Fibroblast of villous mesenchyme (primary cell): ENCODE results near the gene TEX2. TPM values are rescaled to one million over a fixed set of nuclear protein-coding genes. Genes with fewer than 3 reads are reported as not detected.

Experiments used
- DNase-seq: peaks from one replicate; pipeline ENCODE4 v3.0.0-alpha.2; 2010; ENCODE audit warnings: low read depth
- H3K4me3 ChIP-seq: 2 replicates; pipeline ENCODE4 v1.5.1; 2011; ENCODE audit warnings: low read depth, mild to moderate bottlenecking, low read length
- CTCF ChIP-seq: IDR thresholded peaks from 2 replicates; pipeline ENCODE4 v1.5.1; 2012; ENCODE audit warnings: low read depth, mild to moderate bottlenecking, low read length; ENCODE audit not compliant: insufficient read depth
- total RNA-seq: library from RNA; depleted of rRNA; stranded (reverse); fragments of >200 nt; gene quantifications from 2 replicates; pipeline ENCODE4 v1.2.3, GENCODE V29; 2012

The TEX2 gene
- total RNA-seq, 1 donor = 45.8 TPM

DNA sequence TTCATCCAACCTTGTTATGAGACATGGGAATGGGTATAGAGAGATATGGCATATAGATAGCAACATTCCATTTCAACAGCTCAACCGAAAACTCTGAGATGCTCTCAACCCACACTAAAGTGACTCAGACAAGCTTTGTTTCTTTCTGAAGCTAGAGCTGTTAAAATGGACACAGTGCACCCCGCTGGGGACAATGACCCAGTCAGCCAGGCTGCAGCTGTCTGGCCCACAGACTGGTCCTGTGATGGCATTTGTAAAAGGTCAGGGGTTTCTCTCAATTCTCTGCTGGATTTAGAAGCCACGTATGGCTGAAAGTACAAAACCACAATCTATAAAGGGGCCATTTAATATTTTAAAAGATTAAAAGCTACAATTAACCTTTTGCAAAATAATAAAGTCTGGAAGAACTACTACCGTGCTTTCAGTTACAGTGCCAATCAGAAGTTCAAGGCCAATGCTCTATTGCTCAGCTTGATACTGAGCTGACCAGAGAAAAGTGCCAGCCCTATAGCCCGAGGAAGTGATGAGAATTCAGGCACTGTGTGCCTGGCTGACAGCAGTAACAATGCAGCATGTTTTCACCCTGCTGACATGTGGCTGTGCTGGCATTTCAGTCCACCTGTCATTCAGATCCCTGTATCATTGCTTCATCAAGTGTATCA is 60.2 kb downstream of the TEX2 start:
- DNase-seq = peak; percentile 53
- H3K4me3 ChIP-seq = no peak overlapping the region
- no peak for TF ChIP-seq CTCF

DNA sequence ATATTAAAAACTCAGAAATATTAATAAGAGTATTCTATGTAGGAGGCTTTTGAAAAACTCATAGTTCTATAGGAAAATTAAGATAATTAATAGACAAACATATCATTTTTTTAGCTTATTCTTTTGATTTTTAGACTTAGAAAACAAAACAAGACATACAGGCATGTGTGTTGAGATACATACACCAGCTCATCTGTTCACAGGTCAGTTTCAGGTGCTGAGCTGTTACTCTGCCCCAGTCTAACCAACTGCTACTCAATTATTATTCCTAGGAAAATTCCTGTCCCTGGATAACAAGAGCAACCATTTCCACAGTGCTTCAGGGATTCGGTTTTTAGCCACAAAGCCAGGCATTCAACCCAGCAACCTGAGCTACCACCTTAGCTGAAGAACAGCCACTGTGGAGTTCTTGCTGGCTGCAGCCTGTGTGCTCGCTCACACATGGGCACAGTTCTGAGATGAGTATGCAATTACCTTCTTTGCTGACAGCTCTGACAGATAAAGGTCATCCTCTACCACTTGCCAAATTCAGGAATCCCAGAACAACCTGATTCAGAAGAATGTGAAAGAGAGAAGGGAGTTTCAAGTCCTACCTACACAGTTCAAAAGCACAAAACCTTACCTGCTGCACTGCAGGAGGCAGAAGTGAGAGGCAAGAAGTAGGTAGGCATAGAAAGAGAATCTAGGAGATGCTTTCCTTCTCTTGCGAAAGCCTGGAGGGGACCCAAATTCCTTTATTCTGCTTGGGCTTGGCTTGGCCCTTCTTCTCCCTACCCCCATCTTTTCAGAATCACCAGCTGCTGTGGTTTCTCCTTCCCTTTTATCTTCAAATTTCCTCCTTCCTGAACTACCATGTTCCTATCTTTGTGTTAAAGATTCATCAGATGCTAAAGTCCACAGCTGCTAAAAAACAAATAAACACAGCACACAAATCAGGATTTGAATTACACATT is 62.7 kb downstream of the TEX2 start:
- DNase-seq = peak; percentile 51
- H3K4me3 ChIP-seq = no peak overlapping the region

DNA sequence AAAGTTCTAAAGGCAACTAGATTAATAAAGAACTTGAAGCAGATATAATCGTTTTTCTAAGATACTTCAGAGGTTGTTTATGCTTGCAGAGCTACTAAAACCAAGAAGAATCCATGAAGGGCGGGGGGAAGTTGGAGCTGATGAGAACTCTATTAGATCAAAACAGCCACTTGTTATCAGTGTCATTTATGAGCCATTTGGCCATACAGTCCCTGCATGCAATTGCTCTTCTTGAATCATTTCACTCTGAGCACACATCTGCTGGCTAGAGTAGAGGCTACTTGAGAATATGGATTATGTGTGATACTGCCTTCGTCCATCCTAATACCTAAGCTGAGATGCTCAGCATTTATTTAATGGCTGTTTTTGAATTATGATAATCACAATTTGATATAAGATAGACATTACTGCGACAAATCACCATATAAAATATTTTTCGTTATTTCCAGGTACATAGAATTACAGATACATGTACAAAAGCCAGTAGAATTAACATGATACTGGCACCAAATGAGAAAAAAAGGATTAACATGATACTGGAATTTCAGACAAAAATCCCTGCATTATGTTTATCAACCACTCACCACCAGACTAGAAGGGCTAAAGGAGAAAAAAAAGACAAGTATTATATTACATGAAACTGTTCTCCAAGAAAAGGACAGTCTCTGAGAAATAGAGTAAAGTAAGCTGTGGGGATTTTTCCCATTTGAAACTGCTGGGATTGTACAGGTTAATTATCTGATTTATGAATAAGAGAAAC is 64.5 kb downstream of the TEX2 start:
- no peak overlapping the region for H3K4me3 ChIP-seq
- no peak for DNase-seq
- no peak for TF ChIP-seq CTCF

More for the DNA sequence above, 62.7 kb downstream of the TEX2 start:
- no peak for TF ChIP-seq CTCF

DNA sequence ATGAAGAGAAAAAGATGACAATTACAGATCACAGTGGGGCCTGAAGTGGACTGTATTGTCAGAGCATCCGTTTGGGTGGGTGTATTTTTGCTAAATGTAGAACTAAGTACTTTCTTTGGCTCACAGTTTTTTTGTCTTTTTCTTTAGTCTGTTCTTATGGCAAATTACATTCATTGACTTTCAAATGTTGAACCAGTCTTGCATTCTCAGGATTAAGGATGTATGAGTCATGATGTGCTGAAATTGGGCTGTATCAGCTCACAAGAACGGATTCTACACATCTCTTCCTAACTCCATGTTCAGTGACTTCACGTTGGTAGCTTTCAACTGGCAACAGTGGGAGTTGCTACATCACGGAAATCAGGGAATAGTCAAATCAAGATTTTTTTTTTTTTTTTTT is 66.5 kb downstream of the TEX2 start:
- H3K4me3 ChIP-seq = no peak overlapping the region
- DNase-seq = peak; percentile 77
- no peak for TF ChIP-seq CTCF

DNA sequence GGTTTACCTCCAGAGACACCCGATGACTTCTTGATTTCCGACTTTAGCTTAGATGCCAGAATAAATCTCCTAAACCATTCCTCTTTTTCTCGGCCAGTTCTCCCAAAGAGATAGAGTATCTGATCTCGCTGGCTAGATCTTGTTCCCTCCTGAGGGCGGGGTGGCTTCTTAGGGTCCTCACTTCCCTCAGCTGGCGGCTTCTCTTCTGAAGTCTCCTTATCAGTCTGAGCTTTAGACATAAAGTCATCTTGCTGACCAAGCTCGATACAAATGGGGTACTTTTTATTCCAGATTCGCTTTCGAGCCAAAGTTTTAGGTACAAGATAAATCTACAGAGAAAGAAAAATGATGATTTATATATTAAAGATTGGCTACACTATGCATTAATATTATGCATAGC is 69.5 kb downstream of the TEX2 start:
- TF ChIP-seq CTCF = no peak
- no peak overlapping the region for H3K4me3 ChIP-seq
- no peak for DNase-seq

GRCh38 chr17:64192589-64192988 is 70.5 kb downstream of the TEX2 start:
- no peak overlapping the region for H3K4me3 ChIP-seq
- no peak for DNase-seq
- TF ChIP-seq CTCF = no peak
